HepG2 (cell line): Measurements from ENCODE around the gene STX12. TPM values are rescaled to one million over a fixed set of nuclear protein-coding genes. Genes with fewer than 3 reads are reported as not detected.
A peak's percentile ranks its signal among the peaks of the same experiment; 100 is the strongest.

Experiments
- AGO1 ChIP-seq: fragments of 200-400 bp; formaldehyde crosslinking; IDR thresholded peaks from 2 replicates; pipeline ENCODE4 v1.6.1; 2017; ENCODE audit warnings: mild to moderate bottlenecking, low read depth, low read length, moderate library complexity; ENCODE audit not compliant: poor library complexity, severe bottlenecking
- CEBPZ ChIP-seq: IDR thresholded peaks from 2 replicates; pipeline ENCODE4 v1.6.1; 2012; ENCODE audit warnings: low read length, improper control_type of control experiment
- JUND ChIP-seq: sonication (generic); formaldehyde crosslinking; IDR thresholded peaks from 2 replicates; pipeline ENCODE4 v1.8.0; 2022; ENCODE audit warnings: mild to moderate bottlenecking, missing genetic modification reagents
- KDM1A ChIP-seq: IDR thresholded peaks from 2 replicates; pipeline ENCODE4 v1.6.1; 2016; ENCODE audit warnings: missing compliant biosample characterization
- KLF16 ChIP-seq, 2 experiments: sonication (generic) in 1 of 2; formaldehyde crosslinking in 1 of 2; IDR thresholded peaks; 2 replicates each; pipeline versions ENCODE4 v1.6.1 to v1.8.0; 2016 to 2023; ENCODE audit warnings: missing genetic modification reagents in 2 of 2, missing compliant biosample characterization in 1 of 2
- LCORL ChIP-seq, 2 experiments: fragments of 450-650 bp in 1 of 2; sonication (generic) in 1 of 2; formaldehyde crosslinking in 1 of 2; IDR thresholded peaks; 2 replicates each; pipeline versions ENCODE4 v1.5.0 to v1.6.1; 2017 to 2020; ENCODE audit warnings: antibody characterized with exemption in 1 of 2, missing genetic modification reagents in 1 of 2
- MAFK ChIP-seq, 2 experiments: IDR thresholded peaks in 1 of 2; conservative IDR thresholded peaks in 1 of 2; 2 replicates each; pipeline ENCODE4 v1.6.1; 2011; ENCODE audit warnings: improper control_type of control experiment in 2 of 2, low read length in 2 of 2
- MED8 ChIP-seq: sonication (generic); formaldehyde crosslinking; IDR thresholded peaks from 2 replicates; pipeline ENCODE4 v1.8.1; 2023; ENCODE audit warnings: mild to moderate bottlenecking, missing genetic modification reagents; ENCODE audit not compliant: insufficient replicate concordance
- MLXIP ChIP-seq: sonication (generic); formaldehyde crosslinking; IDR thresholded peaks from 2 replicates; pipeline ENCODE4 v1.9.0; 2021; ENCODE audit warnings: missing genetic modification reagents, borderline replicate concordance
- NCOA1 ChIP-seq: sonication (generic); formaldehyde crosslinking; IDR thresholded peaks from 2 replicates; pipeline ENCODE4 v1.9.0; 2021; ENCODE audit warnings: missing genetic modification reagents
- NPAS2 ChIP-seq: sonication (generic); formaldehyde crosslinking; IDR thresholded peaks from 2 replicates; pipeline ENCODE4 v1.8.0; 2022; ENCODE audit warnings: mild to moderate bottlenecking, missing genetic modification reagents, borderline replicate concordance
- PAF1 ChIP-seq: IDR thresholded peaks from 2 replicates; pipeline ENCODE4 v1.6.1; 2016; ENCODE audit warnings: missing genetic modification reagents, missing compliant biosample characterization
- SIX1 ChIP-seq: sonication (generic); formaldehyde crosslinking; IDR thresholded peaks from 2 replicates; pipeline ENCODE4 v1.4.0; 2020; ENCODE audit warnings: missing genetic modification reagents, borderline replicate concordance
- SPEN ChIP-seq: sonication (generic); formaldehyde crosslinking; IDR thresholded peaks from 2 replicates; pipeline ENCODE4 v1.5.1; 2020; ENCODE audit warnings: low read depth, mild to moderate bottlenecking, missing genetic modification reagents
- TBX2 ChIP-seq: sonication (generic); formaldehyde crosslinking; IDR thresholded peaks from 2 replicates; pipeline ENCODE4 v1.5.0; 2020; ENCODE audit warnings: missing genetic modification reagents, mild to moderate bottlenecking, borderline replicate concordance
- USF2 ChIP-seq, 2 experiments: sonication (generic) in 1 of 2; formaldehyde crosslinking in 1 of 2; IDR thresholded peaks; 2 replicates each; pipeline versions ENCODE4 v1.5.1 to v1.6.1; 2011 to 2020; ENCODE audit warnings: borderline replicate concordance in 1 of 2, low read depth in 1 of 2, low read length in 1 of 2, mild to moderate bottlenecking in 1 of 2, missing genetic modification reagents in 1 of 2, moderate library complexity in 1 of 2
- ZFY ChIP-seq: sonication (generic); formaldehyde crosslinking; IDR thresholded peaks from 2 replicates; pipeline ENCODE4 v1.4.0; 2020; ENCODE audit warnings: missing genetic modification reagents
- ZNF17 ChIP-seq: sonication (generic); formaldehyde crosslinking; IDR thresholded peaks from 2 replicates; pipeline ENCODE4 v1.5.0; 2020; ENCODE audit warnings: mild to moderate bottlenecking, missing genetic modification reagents
- ZNF7 ChIP-seq: IDR thresholded peaks from 2 replicates; pipeline ENCODE4 v1.6.1; 2016; ENCODE audit warnings: missing biosample characterization, missing genetic modification reagents
- ZNF724P ChIP-seq: sonication (generic); formaldehyde crosslinking; IDR thresholded peaks from 2 replicates; pipeline ENCODE4 v1.8.0; 2022; ENCODE audit warnings: missing genetic modification reagents, borderline replicate concordance
- ZNF816 ChIP-seq: sonication (generic); formaldehyde crosslinking; IDR thresholded peaks from 2 replicates; pipeline ENCODE4 v1.8.0; 2022; ENCODE audit warnings: missing genetic modification reagents, mild to moderate bottlenecking, borderline replicate concordance
- polyA plus RNA-seq, 8 experiments: library from polyadenylated mRNA; depleted of rRNA in 3 of 8; stranded (reverse) in 7 of 8; unstranded in 1 of 8; fragments of >200 nt; fragmentation: Illumina TruSeq in 4 of 8; extraction: Trizol in 4 of 8; gene quantifications; 2 replicates each; pipeline versions ENCODE4 v1.2.1 to v1.2.3, GENCODE V29; 2011 to 2016; ENCODE audit warnings: low read depth in 4 of 8, missing spikeins in 1 of 8, mixed read lengths in 1 of 8; ENCODE audit not compliant: insufficient read depth in 1 of 8
- total RNA-seq, 5 experiments: library from RNA; depleted of rRNA; stranded (reverse); fragments of >200 nt; fragmentation: Illumina TruSeq; extraction: Trizol; gene quantifications; 2 replicates each; pipeline ENCODE4 v1.2.3, GENCODE V29; 2016; ENCODE audit warnings: low read depth in 1 of 5

The STX12 gene
- total and polyA plus RNA-seq, 2 of the 13 experiments (the other 11 are each of a cell fraction or from before 2014, with no cell fraction given), result 9.0 to 19.7 TPM

- TF ChIP-seq ZNF816 (CRISPR knock-in tag) (no peak), JUND (CRISPR knock-in tag) (no peak), ZNF7 (no peak), KLF16 (CRISPR knock-in tag; IDR thresholded peaks at IDR 0.05) (no peak), KDM1A (CRISPR knock-in tag) (no peak), NCOA1 (CRISPR knock-in tag) (no peak), ZNF724P (CRISPR knock-in tag) (no peak), SPEN (CRISPR knock-in tag) (no peak), USF2 (IDR thresholded peaks at IDR 0.05; ENCODE audit: low read depth, low read length) (no peak), USF2 (CRISPR knock-in tag; IDR thresholded peaks at IDR 0.05; ENCODE audit: borderline replicate concordance) (no peak), TBX2 (CRISPR knock-in tag) (0 out of 2 replicates have a peak, but pooled peaks have one; percentile 43), LCORL (IDR thresholded peaks at IDR 0.05) (peak; percentile 53), LCORL (CRISPR knock-in tag; IDR thresholded peaks at IDR 0.05) (peak; percentile 87), MAFK (conservative IDR thresholded peaks at IDR 0.05 in 1 of 2, IDR thresholded peaks at IDR 0.05 in 1 of 2; ENCODE audit: low read length in 2 of 2) (peak; percentile 83 to 97), ZFY (peak; percentile 53; the same call in 1 of the 2 replicates), SIX1 (CRISPR knock-in tag) (peak; percentile 38; the same call in 1 of the 2 replicates), MED8 (CRISPR knock-in tag) (no peak), NPAS2 (CRISPR knock-in tag) (no peak), AGO1 (no peak), PAF1 (CRISPR knock-in tag) (no peak), CEBPZ (no peak), ZNF17 (CRISPR knock-in tag) (no peak), MLXIP (no peak)
Observed at GRCh38 chr1:27816921-27817630, 44.1 kb downstream of the STX12 start (continued).
